ENCODE results near the gene DCXR. TPM values are rescaled to one million over a fixed set of nuclear protein-coding genes. Genes with fewer than 3 reads are reported as not detected.

Gene DCXR
- 57.0 and 92.7 TPM in 2 replicates for total RNA-seq (2014; rRNA removed; shearing (Covaris generic))

DNA sequence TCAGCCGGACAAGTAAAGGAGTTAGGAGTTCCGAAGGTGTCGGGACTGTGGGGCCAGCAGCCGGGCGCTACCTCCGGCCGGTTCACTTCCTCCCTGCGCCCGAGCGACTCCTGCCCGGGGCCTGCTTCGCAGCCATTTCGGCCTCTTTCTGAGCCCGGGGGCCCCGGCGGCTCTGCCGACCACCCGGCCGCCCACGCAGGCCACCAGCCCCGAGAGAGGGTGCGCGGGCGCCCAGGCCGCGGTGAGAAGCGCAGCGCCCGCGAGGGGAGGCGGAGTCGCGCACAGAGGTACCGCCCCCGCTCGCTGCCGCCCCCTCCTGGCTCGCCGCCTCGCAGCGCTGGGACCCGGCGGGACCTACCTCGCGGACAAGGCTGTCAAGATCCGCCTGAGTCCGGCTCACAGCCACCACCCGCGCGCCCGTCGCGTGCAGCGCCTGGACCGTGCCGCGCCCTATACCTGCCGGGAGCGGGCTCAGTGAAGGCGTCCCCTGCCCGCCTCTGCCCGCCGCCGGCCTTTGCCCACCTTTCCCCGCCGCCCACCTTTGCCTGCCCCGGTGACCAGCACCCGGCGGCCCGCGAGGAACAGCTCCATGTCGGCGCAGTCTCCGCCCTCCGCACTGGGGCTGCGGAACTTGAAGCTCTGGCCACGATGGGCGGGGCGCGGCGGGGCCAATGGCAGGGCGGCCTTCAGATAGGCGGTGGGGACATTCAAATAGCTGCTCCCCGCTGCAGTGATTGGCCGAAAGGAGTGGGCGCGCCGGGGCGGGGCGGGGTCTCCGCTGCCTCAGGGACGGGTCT lies at the start of gene DCXR:
DCXR (minus strand) TSS at position 606 of the 797 bp plus-strand sequence; CDS start at position 591, 15 bp downstream.
- peak; percentile 100 for DNase-seq (ENCODE audit: low read depth)

DNA sequence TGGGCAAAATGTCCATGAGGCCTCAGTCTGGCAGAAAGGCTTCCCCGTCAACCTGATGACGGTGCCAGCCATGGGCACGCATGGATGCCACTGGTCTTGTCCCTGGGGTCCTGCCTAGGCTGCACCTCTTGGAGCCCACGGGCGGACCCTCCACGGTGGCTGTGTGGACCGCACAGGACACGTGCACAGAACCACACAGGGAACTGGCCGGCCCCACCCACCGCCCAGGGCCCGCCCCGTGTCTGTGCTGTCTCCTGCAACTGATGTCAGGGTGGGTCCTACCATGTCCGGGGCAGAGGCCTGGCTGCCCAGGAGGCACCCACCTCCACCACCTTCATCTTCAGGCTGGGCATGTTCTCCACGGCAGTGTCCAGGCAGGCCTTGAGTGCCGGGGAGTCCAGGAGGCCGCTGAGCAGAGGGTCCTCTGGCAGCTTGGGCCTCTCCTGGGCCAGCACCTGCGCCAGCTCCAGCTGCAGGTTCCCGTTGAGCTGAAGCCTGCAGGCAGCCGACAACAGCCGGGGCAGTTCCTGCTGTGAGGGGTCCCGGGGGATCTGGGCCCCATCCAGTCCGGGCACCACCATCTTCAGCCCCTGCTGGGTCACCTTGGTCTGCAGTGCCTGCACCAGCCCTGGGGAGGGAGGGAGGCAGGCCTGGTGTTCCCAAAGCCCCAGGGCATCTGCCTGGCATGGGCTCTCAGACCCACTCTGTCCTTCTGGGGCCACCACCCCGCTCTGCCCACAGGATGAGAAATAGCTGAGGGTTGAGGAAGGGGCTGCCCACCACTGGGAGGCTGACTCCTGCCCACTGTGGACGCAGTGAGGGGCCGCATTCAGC lies 48.7 kb upstream of the DCXR start:
- no peak for DNase-seq (ENCODE audit: low read depth)

DNA sequence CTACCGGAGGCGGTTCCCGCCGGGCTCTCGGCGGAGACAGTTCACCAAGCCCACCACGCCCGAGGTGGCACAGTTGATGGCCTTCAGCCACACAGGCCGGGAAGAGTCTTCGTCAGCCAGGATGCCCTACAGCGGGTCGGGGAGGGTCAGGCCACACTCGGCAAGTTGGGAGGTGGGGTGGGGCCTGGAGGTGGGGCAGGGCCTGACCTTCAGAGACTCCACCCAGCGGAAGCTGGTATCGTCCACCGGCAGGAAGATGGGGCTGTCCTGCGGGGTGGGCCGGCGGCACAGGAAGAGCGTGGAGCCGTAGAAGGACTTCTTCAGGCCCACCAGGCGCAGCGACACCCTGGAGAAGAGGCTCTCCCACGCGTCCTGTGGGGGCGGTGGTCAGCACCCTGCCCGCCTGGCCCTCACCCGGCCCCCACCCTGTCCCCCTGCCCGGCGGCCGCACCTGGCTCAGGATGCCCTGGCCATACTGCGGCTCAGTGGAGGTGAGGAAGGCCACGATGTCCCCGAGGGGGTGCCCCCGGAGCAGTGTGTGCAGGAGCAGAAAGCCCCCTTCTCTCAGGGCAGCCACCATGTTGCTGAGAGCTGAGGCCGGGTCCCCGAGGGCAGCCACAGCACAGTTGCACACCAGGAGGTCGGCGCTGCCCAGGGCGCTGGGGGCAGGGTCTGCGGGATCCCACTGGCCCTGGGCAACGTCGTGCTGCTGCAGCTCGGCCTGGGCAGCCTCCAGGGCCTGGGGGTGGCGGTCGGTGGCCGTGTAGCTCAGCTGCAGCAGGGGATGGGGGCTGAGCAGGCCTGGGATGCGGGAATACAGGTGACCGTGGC lies 47.7 kb upstream of the DCXR start:
- no peak for DNase-seq (ENCODE audit: low read depth)

DNA sequence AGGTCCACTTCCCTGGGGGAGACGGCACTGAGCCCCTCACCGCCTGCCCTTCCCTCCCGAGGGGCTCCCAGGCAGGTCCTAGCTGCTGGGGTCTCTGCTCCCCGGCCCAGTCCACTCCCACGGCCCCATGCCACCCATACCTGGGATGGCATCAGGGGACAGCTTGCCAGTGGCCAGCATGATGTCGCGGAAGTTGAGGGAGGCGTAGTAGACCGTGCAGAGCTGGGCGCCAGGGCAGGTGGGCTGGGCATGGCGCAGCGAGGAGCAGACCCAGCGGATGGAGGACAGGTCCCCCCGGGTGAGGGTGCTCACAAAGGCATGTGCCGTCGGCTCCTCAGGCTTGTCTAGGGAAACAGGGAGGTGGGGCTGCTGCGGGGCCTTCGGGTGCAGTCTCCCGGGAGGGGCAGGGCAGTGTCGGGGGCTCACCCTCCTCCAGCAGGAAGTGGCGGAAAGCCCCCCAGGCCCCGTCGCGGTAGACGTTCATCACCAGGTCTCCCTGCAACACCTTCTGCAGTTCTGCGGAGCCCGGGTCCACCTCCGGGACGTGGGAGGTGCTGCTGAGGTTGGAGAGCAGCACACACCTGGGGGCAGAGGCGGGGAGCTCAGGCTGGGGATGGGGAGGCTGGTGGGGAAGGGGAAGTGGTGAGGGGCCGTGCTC lies 47.0 kb upstream of the DCXR start:
- no peak for DNase-seq (ENCODE audit: low read depth)

DNA sequence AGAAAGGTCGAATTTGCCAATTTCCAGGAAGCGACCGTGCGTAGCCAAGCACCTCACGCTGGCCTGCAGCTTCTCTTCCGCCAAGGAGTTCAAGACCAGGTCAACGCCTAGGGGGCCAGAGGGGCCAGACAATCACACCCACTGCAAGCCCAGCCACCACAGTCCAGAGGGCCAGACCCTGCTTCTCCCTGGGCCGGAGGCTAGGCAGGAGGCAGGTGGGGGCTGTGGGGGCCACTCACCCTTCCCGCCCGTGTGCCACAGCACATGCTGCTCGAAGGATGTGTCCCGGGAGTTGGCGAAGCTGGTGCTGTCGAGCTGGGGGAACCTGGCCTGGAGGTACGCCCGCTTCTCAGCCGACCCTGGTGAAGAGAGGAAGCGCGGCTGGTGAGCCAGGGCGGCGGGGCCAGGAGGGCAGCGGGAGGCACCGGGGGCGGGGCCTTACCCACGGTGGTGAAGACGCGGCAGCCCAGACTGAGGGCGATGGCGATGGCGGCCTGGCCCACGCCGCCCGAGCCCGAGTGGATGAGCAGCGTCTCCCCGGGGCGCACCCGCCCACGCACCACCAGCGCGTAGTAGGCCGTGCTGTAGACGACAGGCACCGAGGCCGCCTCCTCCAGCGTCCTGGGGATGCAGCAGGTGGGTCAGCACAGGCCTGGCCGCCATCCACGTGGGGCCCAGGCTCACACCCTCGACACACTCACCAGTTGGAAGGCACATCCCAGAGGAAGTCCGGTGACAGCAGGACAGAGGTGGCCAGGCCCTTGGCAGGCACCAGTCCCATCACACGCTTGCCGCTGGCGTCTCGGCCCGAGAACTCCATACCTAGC lies 46.2 kb upstream of the DCXR start:
- DNase-seq (ENCODE audit: low read depth) = no peak

DNA sequence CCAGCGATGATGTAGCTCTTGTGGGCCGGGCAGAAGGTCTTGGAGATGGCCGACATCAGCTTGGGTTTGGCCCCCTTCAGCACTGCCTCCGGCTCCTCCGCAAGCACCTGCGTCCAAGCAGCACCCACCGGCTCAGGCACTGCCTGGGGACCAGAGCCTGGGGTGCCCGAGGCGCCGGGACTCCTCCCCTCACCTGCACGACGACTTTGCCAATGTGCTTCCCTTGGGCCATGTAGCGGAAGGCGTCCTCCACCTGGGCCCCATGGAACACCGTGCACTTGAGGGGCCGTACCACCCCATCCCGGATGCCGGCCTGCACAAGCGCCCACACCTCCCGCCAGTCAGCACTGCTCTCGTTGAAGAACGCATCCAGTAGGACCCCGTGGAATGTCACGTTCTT lies 45.5 kb upstream of the DCXR start:
- no peak for DNase-seq (ENCODE audit: low read depth)

DNA sequence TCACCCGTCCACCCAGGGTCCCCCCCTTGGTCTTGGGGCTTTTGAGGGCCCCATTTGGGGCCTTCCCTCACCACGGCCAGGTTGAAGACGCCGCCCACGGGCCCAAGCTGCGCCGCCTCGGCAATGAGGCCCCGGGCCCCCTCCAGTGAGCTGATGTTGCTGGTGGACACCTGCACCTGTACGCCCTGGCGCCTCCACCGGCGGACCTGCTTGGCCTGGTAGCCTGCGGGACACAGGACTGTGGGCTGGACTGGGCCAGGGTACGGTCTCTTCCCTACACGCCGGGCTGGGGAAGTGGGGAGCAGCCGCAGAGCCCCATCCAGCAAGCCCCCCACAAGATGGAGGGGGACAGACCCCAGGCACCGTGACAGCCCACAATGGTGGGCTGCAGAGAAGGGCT lies 45.0 kb upstream of the DCXR start:
- no peak for DNase-seq (ENCODE audit: low read depth)

DNA sequence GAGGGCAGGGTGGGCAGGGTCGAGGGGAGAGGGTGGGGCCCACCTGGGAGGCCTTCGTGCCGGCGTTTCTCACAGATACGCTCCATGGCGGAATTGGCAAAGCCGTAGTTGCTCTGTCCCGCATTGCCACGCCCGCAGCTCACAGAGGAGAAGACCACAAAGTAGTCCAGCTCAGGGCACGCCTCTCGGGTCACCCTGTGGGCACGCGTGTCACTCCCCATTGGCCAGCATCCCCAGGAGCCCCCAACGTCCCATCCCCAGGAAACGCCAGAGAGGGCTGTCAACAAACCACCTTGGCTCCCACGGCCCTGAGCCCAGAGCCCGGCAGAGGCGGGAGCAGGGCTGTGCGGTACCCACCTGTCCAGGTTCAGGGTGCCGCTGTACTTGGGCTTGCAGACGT lies 44.5 kb upstream of the DCXR start:
- DNase-seq (ENCODE audit: low read depth) = no peak

DNA sequence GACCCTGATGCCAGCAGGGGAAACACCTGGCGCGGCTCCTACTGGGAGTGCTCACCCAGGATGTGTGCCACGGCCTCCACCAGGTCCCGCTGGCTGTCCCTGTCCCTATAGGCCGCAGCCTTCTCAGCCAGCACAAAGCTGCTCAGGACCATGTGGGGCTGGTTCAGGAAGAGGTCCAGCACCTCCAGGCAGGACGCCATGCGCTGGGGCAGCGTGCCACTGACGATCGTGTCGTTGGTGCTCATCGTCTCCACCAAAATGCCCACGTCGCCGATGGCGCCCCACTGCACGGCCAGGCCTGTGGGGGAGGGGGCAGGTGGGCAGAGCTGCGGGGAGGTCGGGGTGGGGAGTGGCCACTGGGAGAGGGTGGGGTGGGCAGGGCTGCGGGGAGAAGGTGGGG lies 44.0 kb upstream of the DCXR start:
- DNase-seq (ENCODE audit: low read depth) = no peak

DNA sequence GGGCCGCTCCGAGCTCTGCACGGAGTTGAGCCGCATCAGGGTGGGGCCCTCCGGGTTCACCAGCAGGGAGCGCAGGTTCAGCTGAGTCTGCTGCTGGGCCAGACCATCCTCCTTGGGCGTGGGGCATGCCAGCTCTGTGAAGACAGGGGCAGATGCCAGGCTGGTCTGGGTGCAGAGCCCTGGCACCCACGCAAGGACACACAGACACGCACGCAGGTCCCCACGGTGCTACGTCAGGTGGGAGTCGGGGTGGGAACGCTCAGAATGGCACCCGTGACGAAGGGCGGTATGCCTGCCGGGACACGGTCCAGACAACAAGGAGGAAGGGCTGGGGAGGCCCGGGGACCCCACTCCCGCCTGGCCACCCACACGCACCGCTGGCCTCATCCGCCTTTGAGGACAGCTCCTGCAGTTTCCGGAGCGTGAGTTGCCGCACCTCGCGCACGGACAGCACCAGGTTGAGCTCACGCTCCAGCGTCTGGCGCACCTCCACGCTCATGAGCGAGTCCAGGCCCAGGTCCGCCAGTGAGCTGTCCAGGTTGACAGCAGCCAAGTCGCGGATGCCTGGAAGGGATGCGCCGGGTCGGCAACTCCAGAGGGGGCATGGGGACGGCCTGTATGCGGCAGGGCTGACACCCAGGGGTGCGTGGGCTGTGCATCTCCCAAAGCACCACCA lies 43.4 kb upstream of the DCXR start:
- DNase-seq (ENCODE audit: low read depth) = no peak

DNA sequence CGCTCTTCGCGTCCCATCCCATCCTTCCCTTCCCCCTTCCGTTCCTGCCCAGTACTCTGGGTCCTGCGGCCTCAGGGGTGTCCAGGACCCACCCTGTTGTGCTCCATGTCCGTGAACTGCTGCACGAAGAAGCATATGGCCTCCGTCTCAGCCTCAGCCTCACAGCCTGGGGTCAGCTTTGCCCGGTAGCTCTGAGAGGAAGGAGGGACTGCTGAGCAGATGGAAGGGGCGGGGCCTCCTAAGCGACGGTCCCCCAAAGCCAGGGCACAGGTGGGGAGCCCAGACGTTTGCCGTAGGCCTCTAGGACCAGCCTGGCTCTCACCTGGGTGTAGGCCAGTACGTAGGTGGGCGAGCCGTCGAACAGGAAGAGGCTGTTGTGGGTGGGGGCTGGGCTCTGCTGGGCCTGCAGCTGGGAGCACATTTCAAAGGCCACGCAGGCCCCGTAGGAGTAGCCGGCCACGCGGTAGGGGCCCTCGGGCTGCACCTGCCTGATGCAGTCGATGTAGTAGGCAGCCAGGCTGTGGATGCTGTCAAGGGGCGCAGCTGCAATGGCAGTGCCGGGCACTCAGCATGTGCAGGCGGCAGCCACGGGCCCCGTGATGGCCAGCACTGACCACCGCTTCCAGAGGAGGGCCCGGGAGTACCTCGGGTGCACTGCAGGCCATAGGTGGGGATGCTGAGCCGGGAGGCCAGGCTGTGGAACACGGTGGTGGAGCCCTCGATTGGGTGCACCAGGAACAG lies 42.7 kb upstream of the DCXR start:
- DNase-seq (ENCODE audit: low read depth) = no peak

DNA sequence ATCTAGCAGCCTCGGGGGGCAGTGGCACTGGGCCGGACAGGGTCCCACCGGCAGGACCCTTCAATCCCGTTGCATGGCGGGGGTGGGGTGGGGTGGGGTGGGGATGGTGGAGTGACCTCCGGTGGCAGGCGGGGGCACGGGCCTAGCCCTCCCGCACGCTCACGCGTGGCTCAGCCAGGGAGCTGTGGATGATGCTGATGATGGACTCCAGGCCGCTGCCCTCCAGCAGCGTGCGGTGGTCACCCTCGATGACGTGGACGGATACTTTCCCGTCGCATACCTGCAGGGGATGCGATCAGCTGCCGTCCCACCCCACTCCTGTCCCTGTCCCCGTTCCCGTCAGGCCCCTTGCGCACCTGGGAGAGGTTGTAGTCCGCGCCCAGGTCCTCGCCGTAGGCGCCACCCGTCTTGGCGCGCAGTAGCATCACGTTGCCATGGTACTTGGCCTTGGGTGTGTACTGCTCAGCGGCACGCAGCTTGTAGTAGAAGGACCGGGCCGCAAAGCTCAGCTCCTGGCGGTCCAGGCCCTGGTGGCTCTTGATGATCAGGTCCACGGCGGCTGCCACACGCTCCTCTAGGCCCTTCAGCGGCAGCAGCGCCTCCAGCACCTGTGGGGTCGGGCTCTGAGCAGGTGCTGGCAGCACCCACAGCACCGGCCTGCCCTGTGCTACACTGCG lies 41.6 kb upstream of the DCXR start:
- no peak for DNase-seq (ENCODE audit: low read depth)

DNA sequence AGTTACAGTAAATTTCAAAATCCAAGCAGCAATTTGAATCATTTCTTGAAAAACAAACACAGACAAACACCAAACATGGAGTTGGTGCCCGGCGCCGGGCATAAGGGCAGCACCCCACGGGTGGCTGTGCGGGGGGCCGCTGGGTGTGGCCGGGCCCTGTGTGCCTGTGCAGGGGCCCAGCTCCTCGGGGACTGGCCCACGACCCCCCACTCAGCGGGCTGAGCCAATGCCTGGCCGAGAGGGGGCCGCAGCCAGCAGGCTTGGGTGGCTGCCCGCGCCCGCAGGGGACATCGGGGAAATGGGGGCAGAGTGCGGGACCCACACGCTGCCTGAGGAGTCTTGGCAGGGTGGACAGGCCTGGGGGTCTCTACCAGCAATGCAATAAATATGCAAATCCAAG lies 40.9 kb upstream of the DCXR start:
- DNase-seq (ENCODE audit: low read depth) = no peak

DNA sequence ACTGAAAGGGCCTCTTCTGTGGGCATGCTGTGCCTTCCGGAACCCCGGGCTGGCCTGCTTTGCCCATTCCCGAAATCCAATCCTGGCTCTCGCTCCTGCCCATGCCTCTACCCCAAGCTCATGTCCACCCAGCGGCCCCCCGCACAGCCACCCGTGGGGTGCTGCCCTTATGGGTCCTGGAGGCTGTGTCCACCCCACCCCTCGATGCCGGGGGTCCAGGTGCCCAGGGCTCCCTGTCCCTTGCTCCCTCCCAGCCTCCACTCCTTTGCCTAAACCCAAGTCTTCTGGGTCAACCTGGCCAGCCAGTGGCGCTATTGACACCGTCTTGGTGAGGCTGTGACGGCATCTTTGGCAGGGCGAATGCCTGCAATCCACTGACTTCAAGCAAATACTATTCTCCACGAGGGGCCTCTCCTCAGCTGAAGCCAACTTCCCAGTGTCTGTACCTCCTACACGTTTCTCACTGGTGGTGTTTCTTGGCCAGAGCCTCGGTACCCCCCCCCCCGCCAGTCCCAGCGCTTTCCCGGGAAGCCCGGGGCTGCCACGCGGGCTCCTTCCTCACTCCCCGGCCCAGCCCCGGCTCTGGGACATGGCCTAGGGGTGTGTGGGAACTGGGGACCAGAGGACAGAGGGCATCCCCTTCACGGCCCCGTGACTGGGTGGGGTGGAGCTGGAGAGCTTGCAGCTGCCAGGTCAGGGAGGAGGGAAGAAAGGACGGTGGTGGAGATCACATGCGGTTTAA lies 40.3 kb upstream of the DCXR start:
- no peak for DNase-seq (ENCODE audit: low read depth)

DNA sequence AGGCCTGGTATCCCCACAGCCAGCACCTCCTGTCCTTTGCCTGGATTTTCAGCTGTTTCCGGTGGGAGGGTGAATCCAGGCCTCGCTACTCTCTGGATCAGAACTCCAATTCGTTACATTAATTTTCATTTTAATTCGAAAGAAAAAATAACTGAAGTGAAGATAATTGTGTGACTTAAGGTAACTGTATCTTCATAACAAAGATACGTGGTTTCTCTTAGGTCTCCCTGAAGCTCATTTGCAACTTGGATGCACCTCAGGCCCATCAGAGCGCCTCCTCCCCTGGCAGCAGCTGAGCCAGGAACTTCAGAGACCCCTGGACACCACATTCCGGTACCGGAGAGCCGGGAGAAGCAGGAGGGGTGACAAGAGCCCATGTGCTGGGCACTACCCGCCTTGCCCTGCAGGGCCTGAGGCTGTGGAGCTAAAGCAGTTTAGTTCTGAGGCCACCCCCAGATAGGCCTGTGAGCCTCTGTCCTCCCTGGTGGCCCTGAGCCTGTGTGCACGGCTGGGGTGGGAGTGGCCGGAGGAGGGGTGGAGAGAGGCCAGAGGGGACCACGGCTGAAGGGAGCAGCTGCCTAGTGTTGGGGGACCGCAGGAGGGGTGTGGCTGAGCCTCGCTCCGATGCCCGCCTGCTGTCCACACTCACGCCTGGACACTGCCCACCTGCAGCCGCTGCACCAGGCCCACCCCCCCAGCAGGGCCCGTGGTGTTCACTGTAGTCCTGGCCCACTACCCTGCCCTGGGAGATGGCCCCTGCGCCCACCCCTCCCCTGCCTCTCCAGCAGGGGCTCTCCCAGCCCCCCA lies 39.5 kb upstream of the DCXR start:
- no peak for DNase-seq (ENCODE audit: low read depth)

DNA sequence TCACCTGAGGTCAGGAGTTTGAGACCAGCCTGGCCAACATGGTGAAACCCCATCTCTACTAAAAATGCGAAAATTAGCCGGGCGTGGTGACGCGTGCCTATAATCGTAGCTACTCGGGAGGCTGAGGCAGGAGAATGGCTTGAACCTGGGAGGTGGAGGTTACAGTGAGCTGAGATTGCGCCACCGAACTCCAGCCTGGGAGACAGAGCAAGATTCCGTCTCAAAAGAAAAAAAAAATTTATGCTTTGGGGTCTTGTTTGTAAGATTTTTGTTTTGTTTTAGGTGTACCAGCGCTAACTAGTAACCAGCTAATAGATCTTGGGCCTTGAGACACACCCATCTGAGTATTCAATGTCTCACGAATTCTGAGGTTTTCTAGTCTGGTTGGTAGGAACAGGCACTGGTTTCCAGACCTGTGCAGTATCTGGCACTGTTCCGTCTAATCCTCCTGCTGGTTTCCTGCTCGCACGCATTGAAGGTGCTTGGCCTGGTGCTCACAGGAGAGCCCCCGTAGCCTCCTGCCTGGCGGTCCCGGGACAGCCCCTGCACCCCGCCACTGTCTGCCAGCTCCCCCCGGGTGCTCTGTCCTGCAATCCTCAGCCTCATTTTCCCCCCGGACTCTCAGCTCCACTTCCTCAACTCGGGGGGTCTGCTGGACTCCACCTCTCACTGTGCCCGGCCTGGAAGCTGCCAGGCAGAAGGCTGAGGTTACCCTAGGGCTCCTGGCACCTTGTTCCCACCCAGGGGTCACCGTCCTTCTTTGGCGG lies 38.7 kb upstream of the DCXR start:
- no peak for DNase-seq (ENCODE audit: low read depth)

DNA sequence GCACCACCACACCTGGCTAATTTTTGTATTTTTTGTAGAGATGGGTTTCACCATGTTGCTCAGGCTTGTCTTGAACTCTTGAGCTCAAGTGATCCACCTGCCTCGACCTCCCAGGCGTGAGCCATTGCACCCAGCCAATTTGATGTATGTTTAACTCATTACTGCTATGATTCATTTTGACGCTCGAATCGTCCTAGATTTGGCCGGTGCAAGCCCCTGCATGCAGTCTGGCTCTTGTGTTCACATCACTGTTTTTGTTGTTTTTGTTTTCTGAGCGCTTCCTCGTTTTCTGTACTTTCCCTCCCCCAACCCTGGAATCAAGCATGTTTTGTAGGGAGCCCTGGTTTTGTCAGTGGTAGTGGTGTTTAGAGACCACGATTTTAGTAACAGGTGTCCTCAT lies 35.9 kb upstream of the DCXR start:
- no peak for DNase-seq (ENCODE audit: low read depth)

Measured in Daoy (cell line).